GOT3 (cell line): ENCODE results near the gene DNAJC4.
A peak's percentile ranks its signal among the peaks of the same experiment; 100 is the strongest.
"Not testable (repeated sequence)": the region's sequence is repeated elsewhere in the genome, so short reads cannot be mapped to it uniquely, and the experiment has no call there.

ENCODE experiments used
- DNase-seq: peaks from one replicate; lab custom pipeline; 2025; ENCODE audit warnings: mixed read lengths; lab: John Stamatoyannopoulos, UW

Gene DNAJC4

GRCh38 chr11:64245401-64245796, 15.1 kb downstream of the DNAJC4 start:
- DNase-seq: no peak

GRCh38 chr11:64245797-64246620, 15.7 kb downstream of the DNAJC4 start:
- no peak for DNase-seq

GRCh38 chr11:64246621-64246870, 16.2 kb downstream of the DNAJC4 start:
- DNase-seq: not testable (repeated sequence)

DNA sequence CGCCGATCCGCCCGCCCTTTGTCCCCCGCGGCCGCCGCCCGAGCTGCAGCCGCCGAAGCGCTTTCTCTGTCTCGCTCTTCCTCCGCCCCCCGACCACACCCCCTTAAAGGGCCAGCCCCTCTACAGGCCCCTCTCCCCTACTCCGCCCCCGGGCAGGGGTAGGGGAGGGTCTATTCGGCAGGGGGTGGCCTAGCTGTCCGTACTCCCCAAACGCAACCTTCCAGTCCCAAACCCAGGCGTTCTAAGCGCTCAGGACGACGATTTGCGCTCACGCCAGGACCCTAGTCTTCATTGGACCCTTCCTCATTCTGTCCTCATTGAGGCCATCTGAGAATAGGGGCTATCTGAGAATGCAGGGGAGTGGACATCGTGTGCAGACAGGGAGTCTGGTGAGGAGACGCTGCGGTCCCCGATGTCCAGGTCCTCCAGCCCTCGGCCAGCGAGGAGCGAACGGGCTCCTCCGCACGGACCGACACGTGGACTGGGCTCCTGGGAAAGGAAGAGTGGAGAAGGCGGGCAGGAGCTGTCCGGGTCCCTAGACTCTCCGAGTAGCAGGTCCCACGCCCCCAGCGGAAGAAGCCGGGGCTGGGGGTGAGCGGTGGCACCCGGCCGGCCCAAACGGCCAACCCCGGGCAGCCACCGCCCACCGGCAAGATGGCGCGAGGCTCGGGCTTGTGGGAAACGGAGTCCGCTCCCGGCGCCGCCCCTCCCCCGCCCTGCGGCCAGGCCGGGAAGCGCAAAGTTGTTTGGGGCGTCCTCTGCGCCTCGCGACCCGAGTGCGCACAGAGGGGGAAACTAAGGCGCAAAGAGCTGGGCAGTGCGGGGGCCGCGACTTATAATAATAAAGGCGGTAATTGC, 16.8 kb downstream of the DNAJC4 start, which contains the start of gene PPP1R14B:
Gene PPP1R14B, minus strand, starts transcription at position 73 of the 858 bp plus-strand sequence. CDS start 270 bp downstream, outside the sequence.
- DNase-seq: peak; percentile 57

GRCh38 chr11:64247729-64248531, 17.6 kb downstream of the DNAJC4 start:
- DNase-seq: no peak

- DNase-seq: no peak
Measured at GRCh38 chr11:64248578-64248977, 18.2 kb downstream of the DNAJC4 start.

- no peak for DNase-seq
Measured at GRCh38 chr11:64249038-64249437, 18.7 kb downstream of the DNAJC4 start.

DNA sequence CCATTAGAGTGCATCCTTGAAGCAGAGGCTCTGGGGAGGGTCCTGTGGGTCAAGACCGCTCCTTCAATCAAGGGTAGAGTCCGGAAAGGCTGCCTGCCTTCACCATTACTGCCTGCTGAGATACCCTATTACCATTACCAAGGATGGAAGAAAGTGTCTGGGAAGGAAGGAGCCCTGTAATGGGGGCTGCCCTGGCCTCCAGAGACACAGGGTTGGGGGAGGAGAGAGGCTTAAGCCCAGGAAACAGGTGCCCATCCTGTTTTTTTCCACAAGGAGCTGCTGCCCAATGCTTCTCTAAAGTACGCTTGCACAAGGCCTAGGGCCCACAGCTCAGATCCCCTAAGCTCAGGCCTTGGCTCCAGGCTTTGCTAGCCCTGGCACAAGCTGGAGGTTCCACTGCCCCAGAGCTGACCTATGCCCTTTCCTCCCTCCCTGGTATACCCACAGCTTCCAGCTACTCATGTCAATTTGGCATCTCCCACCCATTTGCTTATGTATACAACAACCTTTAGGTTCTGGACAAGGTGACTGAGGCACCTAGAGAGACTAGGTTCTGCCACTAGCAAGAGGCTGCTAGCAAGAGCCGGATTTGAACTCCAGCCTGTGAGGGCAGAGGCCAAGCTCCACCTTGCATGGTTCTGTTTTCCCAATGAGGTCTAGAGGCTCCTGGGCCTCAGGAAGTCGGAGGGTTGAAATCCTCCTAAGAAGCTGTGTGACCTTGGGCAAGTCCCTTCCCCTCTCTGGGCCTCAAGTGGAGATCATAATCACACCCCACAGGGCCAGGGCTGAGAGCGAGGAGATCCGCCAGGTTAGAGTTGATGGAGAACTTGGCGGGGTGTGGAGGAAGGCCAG, 19.4 kb downstream of the DNAJC4 start:
- no peak for DNase-seq

DNA sequence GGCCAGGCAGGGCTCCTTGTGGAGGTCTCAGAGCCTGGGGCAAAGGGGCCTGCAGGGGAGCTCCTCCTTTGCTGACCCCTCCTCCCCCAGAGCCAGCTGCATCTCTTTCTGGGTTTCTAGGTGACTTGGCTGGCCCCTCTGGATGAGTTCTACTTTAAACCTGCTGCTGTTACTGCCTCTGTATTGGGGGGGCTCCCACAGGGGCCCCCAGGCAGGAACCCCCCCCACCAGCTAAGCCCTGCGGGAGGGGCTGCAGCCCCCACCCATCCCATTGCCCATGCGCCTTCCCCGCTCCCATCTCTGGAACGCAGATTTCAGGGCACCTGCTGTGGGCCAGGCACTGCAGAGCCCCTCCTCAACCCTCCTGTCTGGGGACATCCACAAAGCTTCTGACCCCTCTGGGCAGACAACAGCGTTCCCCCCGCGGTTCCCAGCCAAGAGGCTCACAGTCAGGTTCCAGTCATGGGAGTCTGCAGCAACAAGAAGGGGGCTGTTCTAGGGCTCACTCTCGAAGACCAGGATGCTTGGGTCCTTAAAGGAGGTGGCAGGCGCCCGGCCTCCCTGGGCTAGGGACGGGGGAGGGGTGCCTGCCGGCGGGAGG, 20.2 kb downstream of the DNAJC4 start:
- no peak for DNase-seq

DNA sequence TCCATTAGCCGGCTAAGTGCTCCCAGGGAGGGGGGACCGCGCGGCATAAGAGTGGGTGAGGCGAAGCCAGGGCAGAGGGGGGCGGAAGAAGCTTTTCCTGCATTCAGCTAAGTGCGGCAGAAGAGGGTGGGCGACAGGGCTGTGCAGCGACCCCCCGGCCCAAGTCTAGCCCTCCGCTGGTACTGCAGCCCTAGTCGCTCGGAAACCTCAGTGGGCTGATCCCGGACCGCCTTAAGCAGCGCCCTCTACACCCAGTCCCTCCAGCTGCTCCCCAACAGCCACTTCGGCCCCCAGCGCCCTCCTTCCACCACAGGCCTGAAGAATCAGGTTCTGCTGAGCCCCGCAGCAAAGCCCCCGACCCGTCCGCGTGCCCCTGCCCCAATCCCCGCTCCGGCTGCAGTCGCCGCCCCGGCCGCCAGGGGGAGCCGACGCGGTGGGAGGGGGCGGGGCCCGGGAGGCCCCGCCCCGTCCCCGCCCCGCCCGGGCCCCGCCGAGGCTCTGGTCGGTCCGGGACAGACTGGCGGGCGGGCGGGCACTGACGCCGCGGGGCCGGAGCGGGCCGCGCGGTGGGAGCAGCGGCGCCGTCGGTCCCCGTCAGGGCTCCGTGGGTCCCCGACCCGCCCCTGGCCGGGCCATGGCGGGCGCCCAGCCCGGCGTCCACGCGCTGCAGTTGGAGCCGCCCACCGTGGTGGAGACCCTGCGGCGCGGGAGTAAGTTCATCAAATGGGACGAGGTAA, 20.8 kb downstream of the DNAJC4 start, which contains the start of gene PLCB3:
Gene PLCB3, plus strand, starts transcription at position 515 of the 737 bp plus-strand sequence. Its CDS starts 120 bp downstream, at position 635.
- no peak for DNase-seq

DNA sequence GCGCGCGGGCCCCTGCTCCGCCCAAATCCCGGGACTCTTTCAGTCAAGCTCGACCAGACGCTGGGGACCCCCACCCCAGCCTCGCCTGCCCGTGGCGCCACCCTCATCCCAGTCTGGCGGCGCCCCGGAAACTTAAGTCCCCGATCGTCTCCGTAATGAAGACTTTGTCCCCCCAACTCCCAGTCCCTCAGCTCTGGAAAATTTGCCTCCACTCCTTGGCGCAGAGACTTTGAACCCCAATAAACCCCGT, 21.3 kb downstream of the DNAJC4 start:
- no peak for DNase-seq

DNA sequence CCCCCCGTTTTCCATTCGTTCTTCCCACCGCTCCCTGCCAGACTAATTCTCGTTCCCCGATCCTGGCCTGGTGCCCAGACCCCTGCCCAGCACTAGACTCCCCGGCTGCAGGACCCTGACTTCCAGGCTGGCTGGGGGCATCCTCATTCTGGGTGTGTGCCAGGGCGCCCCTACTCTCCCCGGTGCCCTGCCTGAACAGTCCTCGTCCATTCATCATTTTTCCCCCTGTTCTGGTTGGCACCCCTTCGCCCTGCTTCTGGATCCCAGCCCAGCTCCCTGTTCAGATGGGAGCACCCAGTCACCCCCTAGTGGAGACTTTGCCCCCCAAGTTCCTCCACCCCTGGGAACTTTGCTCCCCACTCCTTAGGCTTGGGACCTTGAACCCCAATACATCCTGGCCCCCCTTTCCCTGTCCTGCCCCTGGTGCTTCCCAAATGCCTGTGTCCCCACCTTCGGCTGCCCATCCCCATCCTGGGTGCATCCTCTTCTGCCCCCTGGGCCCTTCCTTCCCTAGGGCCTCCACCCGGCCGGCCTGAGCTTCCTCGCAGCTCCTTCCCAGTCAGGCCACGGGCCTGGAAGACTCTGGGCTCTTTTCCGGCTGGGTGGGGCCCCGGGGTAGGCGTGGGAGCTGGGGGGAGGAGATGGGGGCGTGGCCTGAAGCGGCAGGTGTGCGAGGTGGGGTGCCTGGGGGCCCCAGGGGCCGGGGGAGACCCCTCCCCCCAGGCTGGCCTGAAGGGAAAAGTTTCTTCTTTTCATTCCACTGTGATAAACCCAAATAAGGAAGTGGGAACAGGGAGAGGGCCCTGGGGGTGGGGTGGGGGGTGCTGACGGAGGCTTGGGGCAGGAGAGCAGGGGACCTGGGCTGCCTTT, 21.9 kb downstream of the DNAJC4 start:
- DNase-seq: no peak

DNA sequence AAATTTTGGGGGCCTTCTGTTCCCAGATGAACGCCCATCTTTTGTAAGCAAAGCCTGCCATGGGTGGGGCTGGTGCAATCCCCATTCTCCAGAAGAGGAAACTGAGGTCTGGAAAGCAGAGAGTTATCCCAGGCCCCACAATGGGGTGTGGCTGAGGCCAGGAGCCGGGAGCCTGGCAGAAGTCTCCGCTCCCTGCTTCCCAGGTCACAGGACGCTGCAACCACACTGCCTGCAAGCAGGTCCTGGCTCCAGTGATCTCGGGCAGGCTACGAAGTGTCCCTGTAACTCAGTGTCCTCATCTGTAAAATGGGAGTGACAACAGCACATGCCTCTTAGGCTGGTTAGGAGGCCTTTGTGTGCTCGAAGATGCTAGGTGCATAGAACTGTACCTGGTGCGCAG, 22.7 kb downstream of the DNAJC4 start:
- no peak for DNase-seq

DNA sequence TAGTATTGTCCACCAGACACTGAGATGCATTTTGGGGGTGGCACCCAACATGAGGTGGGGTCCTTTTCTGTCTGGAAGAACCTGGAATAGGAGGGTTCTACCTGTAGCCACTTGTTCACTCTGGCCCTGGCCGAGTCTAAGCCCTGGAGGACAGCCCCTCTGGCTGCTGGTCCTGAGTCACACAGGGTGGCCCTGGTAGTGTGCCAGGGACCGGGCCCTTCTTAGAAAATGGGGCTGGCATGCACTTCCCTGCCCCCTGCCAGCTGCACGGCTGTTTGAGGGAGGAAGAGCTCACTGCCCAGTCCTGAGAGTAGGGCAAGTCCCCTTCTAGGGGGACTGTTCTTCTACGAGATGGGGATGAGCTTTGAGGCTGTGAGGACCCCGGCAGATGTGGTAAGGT, 23.1 kb downstream of the DNAJC4 start:
- no peak for DNase-seq

DNA sequence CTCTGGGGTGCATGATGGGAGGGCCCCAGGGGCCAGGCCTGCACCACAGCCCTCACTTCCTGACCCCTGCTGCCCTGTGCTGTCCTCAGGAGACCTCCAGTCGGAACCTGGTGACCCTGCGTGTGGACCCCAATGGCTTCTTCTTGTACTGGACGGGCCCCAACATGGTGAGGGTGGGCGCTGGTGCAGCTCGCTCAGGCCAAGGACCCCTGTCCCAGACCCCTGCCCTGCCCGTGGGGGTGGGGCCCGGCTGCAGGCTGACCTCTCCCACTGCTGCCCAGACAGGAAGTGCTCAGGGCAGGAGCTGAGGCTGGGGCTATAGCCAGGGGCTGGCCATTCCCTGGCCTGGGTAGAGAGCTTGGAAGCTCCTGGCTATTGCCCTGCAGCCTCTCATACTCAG, 24.0 kb downstream of the DNAJC4 start:
- DNase-seq: no peak

GRCh38 chr11:64255135-64256128, 25.1 kb downstream of the DNAJC4 start:
- DNase-seq: no peak

GRCh38 chr11:64256300-64256699, 26.0 kb downstream of the DNAJC4 start:
- no peak for DNase-seq

DNA sequence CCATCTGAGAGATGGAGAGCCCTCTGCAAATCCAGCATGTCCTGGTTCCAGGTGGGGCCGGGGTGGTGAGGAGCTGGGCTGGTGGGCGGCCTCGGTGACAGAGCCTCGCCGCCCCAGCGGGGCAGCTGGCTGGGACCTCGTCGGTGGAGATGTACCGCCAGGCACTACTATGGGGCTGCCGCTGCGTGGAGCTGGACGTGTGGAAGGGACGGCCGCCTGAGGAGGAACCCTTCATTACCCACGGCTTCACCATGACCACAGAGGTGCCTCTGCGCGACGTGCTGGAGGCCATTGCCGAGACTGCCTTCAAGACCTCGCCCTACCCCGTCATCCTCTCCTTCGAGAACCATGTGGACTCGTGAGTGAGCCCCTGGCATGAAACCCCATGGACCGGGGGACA, 28.0 kb downstream of the DNAJC4 start:
- DNase-seq: no peak
